HG02759 (cell line): Measurements from ENCODE around the gene AMH.

Experiments used
- ATAC-seq: cut with Tn5 transposase; IDR thresholded peaks from one replicate; pipeline ENCODE4 v1.9.1; 2021; ENCODE audit warnings: mild to moderate bottlenecking, moderate library complexity; ENCODE audit not compliant: unreplicated experiment

AMH gene

DNA sequence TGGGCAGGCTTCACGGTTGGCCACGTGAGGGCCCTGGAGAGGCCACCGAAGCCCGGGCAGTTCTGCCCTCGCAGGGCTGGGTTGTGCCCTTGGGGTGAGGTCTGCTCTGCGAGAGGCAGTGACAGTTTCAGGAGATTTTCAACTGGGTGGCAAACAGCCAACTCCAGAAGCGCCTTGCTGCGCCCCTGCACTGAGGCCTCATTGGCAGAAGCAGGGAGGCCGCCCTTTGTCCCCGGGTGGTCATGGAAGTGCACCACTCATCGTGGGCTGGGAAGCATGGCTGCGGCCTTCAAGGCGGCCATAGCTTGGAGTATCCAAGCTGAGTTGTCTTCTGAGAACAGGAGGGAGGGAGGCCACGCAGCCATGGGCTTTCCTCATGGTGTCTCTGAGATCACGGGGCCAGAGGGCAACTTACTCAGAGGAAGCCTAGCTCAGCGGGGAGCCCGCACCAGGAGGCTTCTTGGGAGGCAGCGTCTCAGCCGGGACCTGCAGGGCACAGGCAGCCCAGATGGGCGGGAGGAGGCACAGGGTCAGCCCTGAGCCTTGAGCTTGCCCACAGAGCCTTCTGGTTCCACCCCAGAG, 27.8 kb upstream of the AMH start:
- ATAC-seq: no peak

DNA sequence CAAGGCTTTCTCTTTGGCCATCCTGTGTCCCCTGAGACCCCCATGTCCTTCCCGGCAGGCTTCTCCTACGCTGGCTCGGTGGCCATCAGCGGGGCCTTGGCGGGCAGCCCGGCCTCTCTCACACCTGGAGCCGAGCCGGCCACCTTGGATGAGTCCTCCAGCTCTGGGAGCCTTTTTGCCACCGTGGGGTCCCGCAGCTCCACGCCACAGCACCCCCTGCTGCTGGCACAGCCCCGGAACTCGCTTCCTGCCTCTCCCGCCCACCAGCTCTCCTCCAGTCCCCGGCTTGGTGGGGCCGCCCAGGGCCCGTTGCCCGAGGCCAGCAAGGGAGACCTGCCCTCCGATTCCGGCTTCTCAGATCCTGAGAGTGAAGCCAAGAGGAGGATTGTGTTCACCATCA, 27.2 kb upstream of the AMH start:
- no peak for ATAC-seq

DNA sequence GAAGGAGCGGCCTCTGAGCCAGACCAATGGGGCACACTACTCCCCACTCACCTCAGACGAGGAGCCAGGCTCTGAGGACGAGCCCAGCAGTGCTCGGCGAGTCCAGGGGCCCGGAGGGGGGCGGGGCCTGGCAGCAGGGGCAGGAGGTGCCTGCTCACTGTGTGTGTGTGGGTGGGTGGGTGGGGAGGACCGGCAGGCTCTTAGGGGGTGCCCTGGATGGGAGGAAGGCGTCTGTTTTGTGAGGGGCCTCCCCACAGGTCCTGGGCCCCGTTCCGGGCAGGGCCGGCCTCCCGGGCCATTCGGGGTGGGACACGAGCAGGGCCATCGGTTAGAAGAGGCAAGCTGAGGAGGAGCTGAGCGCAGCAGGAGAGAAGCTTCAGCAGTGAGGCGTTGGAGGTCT, 25.7 kb upstream of the AMH start:
- ATAC-seq: no peak

DNA sequence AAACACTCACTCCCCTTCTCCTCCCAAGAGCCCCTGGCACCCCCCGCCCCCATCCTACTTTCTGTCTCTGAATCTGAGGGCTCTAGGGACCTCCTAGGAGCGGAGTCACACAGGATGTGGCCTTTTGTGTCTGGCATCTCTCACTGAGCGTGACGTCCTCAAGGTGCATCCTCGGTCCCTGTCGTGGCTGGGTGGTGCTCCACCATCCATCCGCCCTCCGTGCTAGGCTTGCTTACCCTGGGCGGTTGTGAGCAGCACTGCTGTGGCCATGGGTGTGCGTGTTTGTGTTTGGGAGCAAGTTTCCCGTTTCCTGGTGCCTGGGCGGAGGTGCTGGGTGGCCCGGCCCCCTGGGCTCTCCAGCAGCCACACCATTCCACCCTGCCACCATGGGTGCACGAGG, 25.2 kb upstream of the AMH start:
- no peak for ATAC-seq

DNA sequence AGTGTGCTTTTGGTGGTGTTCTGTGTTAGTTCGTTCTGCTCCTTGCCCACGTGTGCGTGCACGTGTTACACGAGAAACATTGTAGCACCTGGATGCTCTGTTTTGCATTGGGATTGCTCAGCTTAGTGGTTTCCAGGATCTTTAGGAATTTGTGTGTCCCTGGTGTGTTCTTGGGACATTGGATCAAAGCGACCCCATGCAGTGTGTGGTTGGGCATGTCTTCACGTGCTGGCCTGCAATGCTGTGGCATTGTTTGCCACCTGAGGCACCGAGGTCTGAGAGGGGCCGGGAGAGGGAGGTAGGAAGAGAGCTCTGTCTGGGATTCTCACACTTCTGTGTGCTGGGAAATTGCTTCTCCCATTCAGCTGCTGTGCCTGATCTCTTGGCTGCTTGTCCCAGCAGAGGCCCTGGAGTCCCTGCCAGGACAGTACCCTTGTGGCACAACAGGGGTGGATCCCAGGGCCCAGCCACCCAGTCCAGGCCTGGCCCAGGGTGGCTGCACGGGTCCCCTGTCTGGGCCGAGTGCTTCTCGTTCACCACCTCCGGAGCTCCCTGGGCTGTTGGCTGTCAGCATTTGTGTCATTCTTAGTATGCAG, 24.3 kb upstream of the AMH start:
- ATAC-seq: no peak

DNA sequence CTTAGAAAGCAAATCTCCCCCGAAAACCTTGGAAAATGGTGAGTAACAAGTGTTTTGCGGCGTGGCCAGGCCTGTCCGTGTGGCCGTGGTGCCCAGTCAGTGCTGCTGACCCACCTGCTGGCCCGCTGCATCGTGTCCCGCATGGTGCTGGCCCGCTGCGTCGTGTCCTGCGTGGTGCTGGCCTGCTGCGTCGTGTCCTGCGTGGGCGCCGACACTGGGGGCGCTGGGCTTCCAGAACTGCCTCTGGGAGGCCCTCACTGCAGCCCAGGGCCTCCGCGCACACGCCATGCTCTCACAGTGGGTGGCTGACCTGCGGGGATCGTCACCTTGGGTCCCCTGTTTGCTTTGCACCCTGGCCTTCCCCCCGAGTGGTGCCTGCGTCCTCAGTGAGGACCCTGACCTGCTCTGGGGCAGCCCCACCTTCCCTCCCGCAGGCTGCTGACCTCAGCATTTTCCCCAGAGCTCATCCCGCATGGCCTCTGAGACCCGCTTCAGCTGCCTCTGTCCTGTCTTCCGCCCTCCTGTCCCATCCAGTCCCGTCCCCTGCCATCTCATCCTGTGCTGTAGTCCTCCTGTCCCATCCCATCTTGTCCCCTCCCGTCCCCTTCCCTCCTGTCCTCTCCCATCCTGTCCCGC, 23.6 kb upstream of the AMH start:
- no peak for ATAC-seq

DNA sequence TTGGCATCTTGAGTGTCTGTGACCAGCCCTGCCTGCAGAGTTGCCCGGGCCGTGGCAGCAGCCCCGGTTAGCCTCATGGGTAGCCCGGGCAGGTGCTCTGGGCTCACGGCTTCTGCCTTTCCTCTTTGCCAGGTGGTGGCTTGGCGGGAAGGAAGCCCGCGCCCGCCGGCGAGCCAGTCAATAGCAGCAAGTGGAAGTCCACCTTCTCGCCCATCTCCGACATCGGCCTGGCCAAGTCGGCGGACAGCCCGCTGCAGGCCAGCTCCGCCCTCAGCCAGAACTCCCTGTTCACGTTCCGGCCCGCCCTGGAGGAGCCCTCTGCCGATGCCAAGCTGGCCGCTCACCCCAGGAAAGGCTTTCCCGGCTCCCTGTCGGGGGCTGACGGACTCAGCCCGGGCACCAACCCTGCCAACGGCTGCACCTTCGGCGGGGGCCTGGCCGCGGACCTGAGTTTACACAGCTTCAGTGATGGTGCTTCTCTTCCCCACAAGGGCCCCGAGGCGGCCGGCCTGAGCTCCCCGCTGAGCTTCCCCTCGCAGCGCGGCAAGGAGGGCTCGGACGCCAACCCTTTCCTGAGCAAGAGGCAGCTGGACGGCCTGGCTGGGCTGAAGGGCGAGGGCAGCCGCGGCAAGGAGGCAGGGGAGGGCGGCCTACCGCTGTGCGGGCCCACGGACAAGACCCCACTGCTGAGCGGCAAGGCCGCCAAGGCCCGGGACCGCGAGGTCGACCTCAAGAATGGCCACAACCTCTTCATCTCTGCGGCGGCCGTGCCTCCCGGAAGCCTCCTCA, 22.9 kb upstream of the AMH start:
- ATAC-seq: no peak

DNA sequence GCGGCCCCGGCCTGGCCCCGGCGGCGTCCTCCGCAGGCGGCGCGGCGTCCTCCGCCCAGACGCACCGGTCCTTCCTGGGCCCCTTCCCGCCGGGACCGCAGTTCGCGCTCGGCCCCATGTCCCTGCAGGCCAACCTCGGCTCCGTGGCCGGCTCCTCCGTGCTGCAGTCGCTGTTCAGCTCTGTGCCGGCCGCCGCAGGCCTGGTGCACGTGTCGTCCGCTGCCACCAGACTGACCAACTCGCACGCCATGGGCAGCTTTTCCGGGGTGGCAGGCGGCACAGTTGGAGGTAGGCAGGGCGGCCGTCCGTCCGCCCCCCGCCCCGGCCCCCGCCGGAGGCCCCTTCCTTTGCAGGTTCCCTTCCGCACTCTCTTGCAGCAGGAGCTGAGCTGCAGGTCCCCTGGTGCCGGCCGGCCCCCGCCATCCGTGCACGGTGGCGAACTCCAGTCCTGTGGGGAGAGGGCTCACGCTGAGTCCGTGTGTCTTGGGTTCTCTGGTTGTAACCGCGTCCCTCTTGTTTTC, 22.2 kb upstream of the AMH start:
- ATAC-seq: no peak

DNA sequence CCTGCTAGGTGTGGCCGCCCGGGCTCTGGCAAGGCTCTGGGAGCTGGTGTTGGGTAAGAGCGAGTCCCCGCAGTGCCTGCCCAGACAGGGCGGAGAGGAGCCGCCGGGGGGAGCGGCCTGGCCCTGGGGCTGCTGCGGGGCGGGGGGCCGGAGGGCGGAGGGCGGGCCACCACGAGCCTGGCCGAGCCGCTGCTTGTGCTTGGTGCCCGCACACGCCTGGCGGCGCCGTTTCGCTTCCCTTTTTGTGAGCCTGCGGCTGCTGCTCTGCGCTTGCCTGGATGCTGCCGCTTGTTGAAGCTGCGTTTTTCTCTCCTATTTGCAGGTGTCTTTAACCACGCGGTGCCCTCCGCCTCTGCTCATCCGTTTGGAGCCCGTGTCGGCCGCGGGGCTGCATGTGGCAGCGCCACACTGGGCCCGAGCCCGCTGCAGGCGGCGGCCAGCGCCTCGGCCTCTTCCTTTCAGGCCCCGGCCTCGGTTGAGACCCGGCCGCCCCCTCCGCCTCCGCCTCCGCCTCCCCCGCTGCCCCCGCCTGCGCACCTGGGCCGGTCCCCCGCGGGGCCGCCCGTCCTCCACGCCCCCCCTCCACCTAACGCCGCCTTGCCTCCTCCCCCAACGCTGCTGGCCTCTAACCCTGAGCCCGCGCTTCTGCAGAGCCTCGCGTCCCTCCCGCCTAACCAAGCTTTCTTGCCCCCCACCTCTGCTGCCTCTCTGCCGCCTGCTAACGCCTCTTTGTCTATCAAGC, 21.5 kb upstream of the AMH start:
- ATAC-seq: no peak

DNA sequence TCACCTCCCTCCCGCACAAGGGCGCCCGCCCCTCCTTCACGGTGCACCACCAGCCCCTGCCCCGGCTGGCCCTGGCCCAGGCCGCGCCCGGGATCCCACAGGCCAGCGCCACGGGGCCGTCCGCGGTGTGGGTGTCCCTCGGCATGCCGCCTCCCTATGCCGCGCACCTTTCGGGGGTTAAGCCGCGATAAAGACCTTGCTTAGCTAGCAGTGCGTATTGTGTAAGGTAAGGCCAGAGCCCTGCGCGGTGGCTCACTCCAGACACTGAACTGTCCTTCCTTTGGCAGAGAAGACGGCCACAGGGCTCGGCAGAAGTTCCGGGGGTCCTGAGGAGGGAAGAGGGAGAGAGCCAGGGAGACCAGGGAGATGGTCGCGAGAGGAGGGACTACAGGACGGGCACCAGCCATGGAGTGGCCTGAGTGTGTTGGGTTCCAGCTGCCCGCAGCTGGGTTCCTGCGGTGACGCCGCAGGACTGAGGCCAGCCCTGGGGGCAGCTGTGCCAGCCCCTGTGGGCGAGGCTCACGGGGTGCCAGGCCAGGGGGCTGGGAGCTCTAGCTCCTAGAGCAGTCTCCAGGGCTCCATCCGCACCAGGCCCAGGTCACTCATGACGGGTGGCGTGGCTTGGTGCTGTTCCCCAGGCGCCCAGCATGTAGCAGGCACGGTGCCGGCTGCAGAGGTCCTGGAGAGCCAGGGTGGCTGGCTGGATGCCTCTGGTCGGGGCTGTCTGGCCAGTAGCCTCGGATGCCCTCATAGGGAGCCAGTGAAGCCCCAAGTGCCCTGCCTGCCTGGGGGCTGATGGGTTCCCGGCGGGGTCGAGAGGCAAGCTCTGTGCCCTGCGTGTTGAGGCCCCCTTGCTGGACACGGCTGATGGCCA, 20.7 kb upstream of the AMH start:
- ATAC-seq: no peak

DNA sequence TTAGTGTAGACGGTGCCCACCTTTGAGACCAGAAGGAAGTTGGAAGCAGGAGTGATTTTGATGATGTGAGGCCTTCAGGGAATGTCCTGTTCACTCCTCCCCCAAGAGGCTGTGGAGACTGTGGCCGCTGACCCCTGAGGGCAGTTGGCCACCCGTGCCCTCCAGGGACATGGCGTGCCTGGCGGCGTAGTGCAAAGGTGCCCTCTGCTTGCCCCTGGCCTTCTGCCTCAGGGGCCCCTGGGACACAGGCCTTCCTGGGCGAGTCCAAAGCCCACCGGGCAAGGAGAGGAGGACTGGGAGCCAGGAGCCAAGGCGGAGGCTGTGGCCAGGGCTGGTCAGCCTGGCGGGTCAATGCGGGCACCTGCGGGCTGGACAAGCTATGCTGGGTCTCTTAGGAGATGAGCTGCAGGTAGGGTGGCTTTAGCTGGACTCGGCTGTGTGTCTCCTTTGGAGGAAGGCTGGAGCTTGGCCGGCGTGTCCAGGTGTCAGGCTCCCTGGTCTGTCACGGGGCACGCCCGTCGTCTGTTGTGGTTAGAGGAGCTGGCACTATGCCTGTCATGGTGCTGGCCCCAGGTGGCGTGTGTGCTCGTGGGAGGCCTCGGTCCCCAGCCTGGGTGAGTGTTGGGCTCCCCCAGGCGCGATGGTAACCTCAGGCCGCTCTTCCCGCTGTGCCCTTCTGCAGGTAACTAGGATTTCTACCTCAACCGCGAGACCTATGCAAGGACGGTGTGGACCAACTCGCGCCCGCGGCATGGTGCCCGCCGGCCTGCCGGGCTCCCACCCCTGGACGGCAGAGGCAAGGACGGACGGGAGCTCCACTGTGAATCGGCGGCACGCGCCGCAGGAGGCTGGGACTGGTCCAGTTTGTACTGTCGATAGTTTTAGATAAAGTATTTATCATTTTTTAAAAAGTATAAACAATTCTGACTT, 19.8 kb upstream of the AMH start:
- no peak for ATAC-seq

DNA sequence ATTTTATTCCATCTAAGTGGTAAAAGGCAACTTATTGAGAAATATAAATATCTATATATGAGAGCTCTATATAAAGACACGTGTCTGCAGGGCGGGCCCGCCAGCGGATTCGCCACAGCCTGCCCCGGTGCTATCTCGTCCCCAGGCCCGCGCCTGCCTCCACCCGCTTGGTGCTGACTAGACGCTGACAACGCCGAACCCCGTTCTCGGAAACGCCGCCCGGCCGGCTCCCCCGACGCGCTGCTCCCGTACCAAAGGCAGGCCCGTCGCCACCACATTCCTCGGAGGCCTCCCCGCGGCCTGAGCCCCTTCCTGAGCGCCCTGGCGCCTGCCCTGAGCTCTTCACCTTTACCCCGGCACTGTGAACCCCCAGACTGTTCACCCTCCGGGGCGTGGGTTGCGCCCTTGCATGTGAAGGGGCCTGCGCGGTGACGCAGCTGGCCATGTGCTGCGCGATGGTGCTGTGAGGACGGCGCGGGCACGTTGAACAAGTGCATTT, 19.0 kb upstream of the AMH start:
- ATAC-seq: no peak

DNA sequence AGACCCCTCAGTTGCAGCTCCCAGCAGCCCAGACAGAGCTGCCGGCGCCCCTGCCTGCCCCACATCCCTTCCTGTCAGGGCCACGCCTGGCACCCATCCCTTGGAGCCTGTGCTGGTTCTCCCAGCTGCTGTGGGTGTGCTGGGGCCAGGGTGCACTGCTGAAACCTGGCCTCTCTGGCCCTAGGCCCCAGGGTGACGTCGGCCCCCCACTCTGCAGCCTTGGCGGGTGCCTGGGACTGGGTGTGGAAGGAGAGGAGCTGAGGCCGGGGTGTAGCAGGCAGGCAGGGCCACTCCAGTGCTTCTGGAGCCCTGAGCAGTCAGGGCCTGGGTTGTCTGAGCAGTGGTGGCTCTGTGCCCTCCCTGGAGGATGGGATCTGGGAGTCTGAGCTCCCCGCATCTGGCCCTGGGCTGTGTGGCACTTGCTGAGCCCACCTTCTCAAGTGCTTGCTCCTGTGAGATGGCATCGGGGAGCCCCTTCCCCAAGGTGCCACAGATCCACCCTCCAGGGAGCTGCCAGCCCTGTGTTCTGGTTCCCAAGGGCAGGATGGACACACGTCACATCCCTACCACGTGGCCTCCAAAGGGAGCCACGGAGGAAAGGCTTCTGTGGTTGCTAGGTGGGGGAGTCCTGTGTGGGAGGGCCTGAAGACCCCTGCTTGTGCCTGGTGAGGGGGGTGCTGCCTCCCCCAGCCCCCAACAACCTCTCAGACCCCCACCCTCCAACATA, 18.2 kb upstream of the AMH start:
- no peak for ATAC-seq

DNA sequence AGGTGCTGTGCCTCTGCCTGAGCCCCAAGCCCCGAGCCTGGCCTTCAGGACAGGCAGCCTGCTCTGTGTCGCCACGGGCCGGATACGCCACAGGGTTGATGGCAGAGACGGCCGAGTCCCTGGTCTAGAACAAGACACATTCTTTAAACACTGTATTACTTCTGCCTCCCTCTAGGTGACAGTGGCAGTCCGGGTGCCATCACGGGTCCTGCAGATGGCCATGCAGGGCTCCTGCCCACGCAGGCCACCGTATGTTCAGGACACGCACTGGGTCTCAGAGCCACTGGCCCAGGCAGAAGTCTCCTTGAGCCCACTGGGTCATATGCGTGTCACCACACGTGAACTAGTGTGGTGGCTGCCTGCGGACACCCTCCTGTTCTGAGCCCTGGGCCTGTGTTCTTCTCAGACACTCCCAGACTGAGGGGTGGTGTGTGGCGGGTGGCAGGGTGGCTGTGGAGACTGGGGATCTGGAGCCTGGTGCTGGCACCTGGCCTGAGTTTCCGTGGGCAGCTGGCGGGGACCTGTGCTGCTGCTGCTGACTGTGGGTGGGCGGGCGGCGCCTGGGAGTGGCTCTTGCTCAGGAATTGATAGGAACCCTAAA, 17.4 kb upstream of the AMH start:
- ATAC-seq: no peak

DNA sequence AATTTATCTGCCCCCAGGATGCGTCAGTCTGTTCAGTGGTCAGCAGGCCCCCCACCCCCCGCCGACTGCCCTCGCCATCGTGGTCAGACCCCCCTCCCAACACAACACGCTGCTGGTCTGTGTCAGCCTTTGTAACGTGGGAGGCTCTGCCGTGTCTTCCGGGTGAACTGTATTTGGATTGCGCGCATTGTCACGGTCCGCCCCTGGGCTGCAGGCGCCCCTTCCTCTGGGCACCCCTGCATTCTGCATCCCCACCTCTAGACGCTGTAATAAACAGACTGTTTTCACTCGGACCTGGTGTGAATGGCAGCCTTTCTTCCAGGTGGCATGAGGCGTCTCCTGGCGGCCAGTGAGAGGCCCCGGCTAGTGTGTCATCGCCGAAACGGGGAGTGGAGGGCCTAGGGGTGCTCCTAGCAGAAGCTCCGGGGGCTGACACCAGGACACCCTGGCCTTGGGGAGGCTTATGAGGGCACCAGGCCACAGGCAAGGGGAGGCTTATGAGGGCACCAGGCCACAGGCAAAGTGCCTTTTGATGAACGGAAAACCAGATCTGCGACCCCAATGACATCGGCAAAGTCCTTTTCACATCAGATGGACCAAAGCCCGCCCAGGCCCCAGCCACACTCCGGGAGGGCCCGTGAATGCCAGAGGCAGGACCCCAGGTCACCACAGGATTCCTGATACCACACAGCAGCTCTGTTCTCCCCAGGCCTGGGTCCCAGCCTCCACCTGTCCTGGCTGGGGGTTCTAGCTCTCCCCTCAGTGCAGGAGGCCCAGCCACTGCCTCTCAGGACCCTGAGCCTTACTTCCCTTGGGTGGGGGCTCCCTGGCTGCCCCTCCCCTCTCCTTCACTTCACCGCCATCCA, 16.6 kb upstream of the AMH start:
- no peak for ATAC-seq

DNA sequence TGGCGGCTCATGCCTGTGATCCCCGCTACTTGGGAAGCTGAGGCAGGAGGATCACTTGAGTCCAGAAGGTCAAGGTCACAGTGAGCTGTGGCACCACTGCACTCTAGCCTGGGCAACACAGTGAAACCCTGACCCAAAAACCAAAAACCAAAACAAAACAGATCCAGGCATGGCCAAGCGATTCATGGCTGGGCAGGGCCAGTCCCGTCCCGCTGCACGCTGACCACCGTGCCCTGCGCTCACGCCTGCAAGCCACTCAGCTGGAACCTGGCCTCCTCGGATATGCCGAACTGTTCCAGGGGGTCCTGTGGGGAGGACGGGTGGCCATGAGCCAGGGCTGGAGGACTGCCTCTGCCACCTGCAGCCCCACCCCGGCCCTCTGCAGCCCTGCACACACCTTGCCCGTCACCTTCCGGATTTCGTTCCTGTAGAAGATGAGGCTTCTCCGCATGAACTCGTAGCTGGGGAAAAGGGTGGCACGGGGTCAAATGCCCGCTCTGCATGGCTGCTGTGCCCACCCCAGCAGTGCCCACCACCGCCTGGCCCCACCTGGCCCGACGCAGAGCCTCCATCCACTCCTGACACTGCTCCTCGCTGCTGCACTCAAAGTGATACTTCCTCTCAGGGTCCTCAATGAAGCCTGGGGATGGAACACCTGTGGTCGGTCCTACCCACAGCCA, 15.4 kb upstream of the AMH start:
- ATAC-seq: no peak
